Activated naive CD4-positive, alpha-beta T cell treated with anti-CD3 and anti-CD28 coated beads, Interleukin-2, amount 10 ng/mL, durations not matched to agents 7 days and 5 days (primary cell): ENCODE results near the gene SMAD2.
"Not testable (repeated sequence)": the region's sequence is repeated elsewhere in the genome, so short reads cannot be mapped to it uniquely, and the experiment has no call there.

Experiments
- CTCF ChIA-PET: fragments of 350-600 bp; sonication (Branson Sonifier 250); formaldehyde crosslinking; loops from one replicate; lab custom pipeline; 2021; ENCODE audit warnings: antibody characterized with exemption; lab: Charles Lee
- DNase-seq: peaks from one replicate; pipeline ENCODE4 v3.0.0-alpha.2; 2020
- H3K27ac Mint-ChIP-seq: one replicate; pipeline ENCODE4 v1.8.0; 2021; ENCODE audit warnings: mild to moderate bottlenecking, moderate library complexity, mixed read lengths
- H3K27me3 Mint-ChIP-seq: one replicate; pipeline ENCODE4 v1.8.0; 2021; ENCODE audit warnings: mild to moderate bottlenecking, mixed read lengths
- H3K36me3 Mint-ChIP-seq: one replicate; pipeline ENCODE4 v1.8.0; 2021; ENCODE audit warnings: mixed read lengths
- H3K4me1 Mint-ChIP-seq: one replicate; pipeline ENCODE4 v1.8.0; 2021; ENCODE audit warnings: mixed read lengths
- H3K4me3 Mint-ChIP-seq: one replicate; pipeline ENCODE4 v1.8.0; 2021; ENCODE audit warnings: mild to moderate bottlenecking, moderate library complexity, mixed read lengths
- H3K9me3 Mint-ChIP-seq: one replicate; pipeline ENCODE4 v1.8.0; 2021; ENCODE audit warnings: mixed read lengths

Gene SMAD2

DNA sequence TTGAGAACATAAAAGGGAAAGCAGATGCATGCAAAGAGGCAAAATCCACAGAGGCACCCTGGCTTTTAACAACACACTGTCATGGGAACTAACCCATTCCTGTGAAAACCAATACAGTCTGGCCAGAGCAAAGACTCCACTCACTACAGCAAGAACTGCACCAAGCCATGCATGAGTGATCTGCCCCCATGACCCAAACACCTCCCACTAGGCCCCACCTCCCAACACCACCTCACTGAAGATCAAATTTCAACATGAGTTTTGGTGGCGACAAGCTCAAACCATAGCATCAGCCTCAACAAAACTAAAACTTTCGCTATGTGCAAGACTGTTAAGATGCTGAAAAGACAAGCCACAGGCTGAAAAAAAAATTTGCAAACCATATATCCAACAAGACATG is 162.8 kb downstream of the SMAD2 start:
- Mint-ChIP-seq H3K4me3 (no peak overlapping the region), H3K27ac (no peak overlapping the region)
- CTCF ChIA-PET = no interaction called here

DNA sequence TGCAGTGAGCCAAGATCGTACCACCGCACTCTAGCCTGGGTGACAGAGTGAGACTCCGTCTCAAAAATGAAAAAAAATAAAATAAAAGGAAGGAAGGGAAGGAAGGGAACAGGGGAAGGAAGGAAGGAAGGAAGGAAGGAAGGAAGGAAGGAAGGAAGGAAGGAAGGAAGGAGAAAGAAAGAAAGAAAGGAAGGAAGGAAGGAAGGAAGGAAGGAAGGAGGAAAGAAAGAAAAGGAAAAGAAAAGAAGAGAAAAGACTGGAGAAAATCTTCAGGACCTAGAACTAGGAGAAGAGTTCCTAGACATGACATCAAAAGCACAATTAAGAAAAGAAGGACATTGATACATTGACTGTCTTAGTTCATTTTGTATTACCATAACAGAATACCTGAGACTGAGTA is 163.3 kb downstream of the SMAD2 start:
- CTCF ChIA-PET, H3K36me3 Mint-ChIP-seq, H3K27ac Mint-ChIP-seq, H3K9me3 Mint-ChIP-seq, DNase-seq, H3K4me3 Mint-ChIP-seq, H3K4me1 Mint-ChIP-seq: not testable (repeated sequence)
- peaks cover 23% of the 10 kb centered on the region for H3K27me3 Mint-ChIP-seq

More for the DNA sequence above, 162.8 kb downstream of the SMAD2 start:
- no peaks in the 10 kb centered on the region for H3K36me3 Mint-ChIP-seq
- H3K9me3 Mint-ChIP-seq = no peaks in the 10 kb centered on the region
- DNase-seq = no peak
- peaks cover 22% of the 10 kb centered on the region for H3K27me3 Mint-ChIP-seq
- H3K4me1 Mint-ChIP-seq = no peaks in the 10 kb centered on the region
